H9 (cell line): ENCODE data around the gene ADCY5. TPM values are rescaled to one million over a fixed set of nuclear protein-coding genes. Genes with fewer than 3 reads are reported as not detected.

ENCODE experiments used
- DNase-seq: peaks from one replicate; pipeline ENCODE4 v3.0.0-alpha.2; 2017
- H2AFZ ChIP-seq: one replicate; pipeline ENCODE4 v1.6.1; 2013; ENCODE audit warnings: mild to moderate bottlenecking, low read length, control low read depth, moderate library complexity
- H2AK5ac ChIP-seq: 2 replicates; pipeline ENCODE4 v1.6.1; 2013; ENCODE audit warnings: low read length, control low read depth, mixed read lengths; ENCODE audit not compliant: insufficient read length
- H2BK120ac ChIP-seq: one replicate; pipeline ENCODE4 v1.6.1; 2013; ENCODE audit warnings: low read depth, mild to moderate bottlenecking, low read length, control low read depth, inconsistent platforms; ENCODE audit not compliant: poor library complexity, severe bottlenecking
- H2BK12ac ChIP-seq: 2 replicates; pipeline ENCODE4 v1.6.1; 2013; ENCODE audit warnings: low read length, control low read depth, mixed read lengths, low read depth; ENCODE audit not compliant: insufficient read length
- H2BK15ac ChIP-seq: 2 replicates; pipeline ENCODE4 v1.6.1; 2013; ENCODE audit warnings: low read depth, low read length, control low read depth
- H2BK20ac ChIP-seq: one replicate; pipeline ENCODE4 v1.6.1; 2013; ENCODE audit warnings: low read depth, mild to moderate bottlenecking, low read length, control low read depth, inconsistent platforms; ENCODE audit not compliant: poor library complexity, severe bottlenecking
- H2BK5ac ChIP-seq: 2 replicates; pipeline ENCODE4 v1.6.1; 2013; ENCODE audit warnings: low read length, control low read depth, mixed read lengths; ENCODE audit not compliant: insufficient read length
- H3K14ac ChIP-seq: 2 replicates; pipeline ENCODE4 v1.6.1; 2013; ENCODE audit warnings: low read length, control low read depth; ENCODE audit not compliant: insufficient read depth
- H3K18ac ChIP-seq: 2 replicates; pipeline ENCODE4 v1.6.1; 2013; ENCODE audit warnings: low read depth, mild to moderate bottlenecking, mixed read lengths, low read length, control low read depth; ENCODE audit not compliant: insufficient read length
- H3K23ac ChIP-seq: 2 replicates; pipeline ENCODE4 v1.6.1; 2013; ENCODE audit warnings: low read length, control low read depth, mixed read lengths, low read depth; ENCODE audit not compliant: insufficient read length
- H3K23me2 ChIP-seq: 2 replicates; pipeline ENCODE4 v1.6.1; 2013; ENCODE audit warnings: low read depth, mild to moderate bottlenecking, mixed read lengths, low read length, control low read depth; ENCODE audit not compliant: insufficient read length, poor library complexity, severe bottlenecking
- H3K27ac ChIP-seq: 2 replicates; pipeline ENCODE4 v1.5.1; 2013; ENCODE audit warnings: low read length, control low read depth, mixed read lengths, low read depth; ENCODE audit not compliant: insufficient read length
- H3K27me3 ChIP-seq: 2 replicates; pipeline ENCODE4 v1.6.1; 2013; ENCODE audit warnings: low read length, control low read depth, inconsistent platforms; ENCODE audit not compliant: insufficient read depth
- H3K4ac ChIP-seq: 2 replicates; pipeline ENCODE4 v1.6.1; 2013; ENCODE audit warnings: low read depth, mild to moderate bottlenecking, control low read depth, inconsistent platforms, low read length, moderate library complexity
- H3K4me1 ChIP-seq: 2 replicates; pipeline ENCODE4 v1.6.1; 2013; ENCODE audit warnings: low read length, control low read depth, inconsistent platforms; ENCODE audit not compliant: insufficient read depth
- H3K4me2 ChIP-seq: 2 replicates; pipeline ENCODE4 v1.6.1; 2013; ENCODE audit warnings: low read length, control low read depth, mixed read lengths; ENCODE audit not compliant: insufficient read length, insufficient read depth
- H3K56ac ChIP-seq: 2 replicates; pipeline ENCODE4 v1.6.1; 2013; ENCODE audit warnings: low read depth, mild to moderate bottlenecking, mixed read lengths, low read length, control low read depth; ENCODE audit not compliant: insufficient read length
- H3K79me1 ChIP-seq: 2 replicates; pipeline ENCODE4 v1.6.1; 2013; ENCODE audit warnings: low read depth, mild to moderate bottlenecking, moderate library complexity, low read length, control low read depth, inconsistent platforms; ENCODE audit not compliant: insufficient read depth, poor library complexity, severe bottlenecking
- H3K79me2 ChIP-seq: 2 replicates; pipeline ENCODE4 v1.6.1; 2013; ENCODE audit warnings: low read length, control low read depth, inconsistent platforms; ENCODE audit not compliant: insufficient read depth
- H3K9ac ChIP-seq: 2 replicates; pipeline ENCODE4 v1.6.1; 2013; ENCODE audit warnings: low read length, control low read depth, mixed read lengths; ENCODE audit not compliant: insufficient read length; ENCODE audit errors: extremely low read depth
- H3K9me3 ChIP-seq: one replicate; pipeline ENCODE4 v1.6.1; 2013; ENCODE audit warnings: low read depth, low read length, inconsistent platforms; ENCODE audit not compliant: control insufficient read depth
- H3T11ph ChIP-seq: one replicate; pipeline ENCODE4 v1.6.1; 2013; ENCODE audit warnings: mild to moderate bottlenecking, low read length, control low read depth, inconsistent platforms
- H4K20me1 ChIP-seq: one replicate; pipeline ENCODE4 v1.6.1; 2013; ENCODE audit not compliant: control insufficient read depth, insufficient read length, insufficient read depth
- H4K5ac ChIP-seq: 2 replicates; pipeline ENCODE4 v1.6.1; 2013; ENCODE audit warnings: low read depth, mild to moderate bottlenecking, mixed read lengths, low read length, control low read depth; ENCODE audit not compliant: insufficient read length
- H4K8ac ChIP-seq: replicated peaks from 2 replicates; pipeline ENCODE4 v1.6.1; 2013; ENCODE audit warnings: low read length, control low read depth, mixed read lengths, low read depth; ENCODE audit not compliant: insufficient read length
- H4K91ac ChIP-seq: 2 replicates; pipeline ENCODE4 v1.6.1; 2013; ENCODE audit warnings: low read depth, mild to moderate bottlenecking, moderate library complexity, mixed read lengths, low read length, control low read depth; ENCODE audit not compliant: insufficient read length
- H3K27ac Mint-ChIP-seq, 3 experiments: 2 replicates in 2 of 3; 3 replicates in 1 of 3; pipeline ENCODE4 v1.8.0; 2020 to 2021; ENCODE audit warnings: mixed read lengths in 3 of 3, mild to moderate bottlenecking in 1 of 3, moderate library complexity in 1 of 3
- H3K27me3 Mint-ChIP-seq: 2 replicates; pipeline ENCODE4 v1.8.0; 2021; ENCODE audit warnings: low read depth, mild to moderate bottlenecking, moderate library complexity, mixed read lengths
- H3K36me3 Mint-ChIP-seq, 3 experiments: 2 replicates in 2 of 3; 3 replicates in 1 of 3; pipeline ENCODE4 v1.8.0; 2020 to 2021; ENCODE audit warnings: low read depth in 3 of 3, mixed read lengths in 3 of 3; ENCODE audit not compliant: insufficient read depth in 1 of 3
- H3K4me1 Mint-ChIP-seq, 2 experiments: 2 replicates each; pipeline ENCODE4 v1.8.0; 2020; ENCODE audit warnings: mixed read lengths in 2 of 2
- H3K4me3 Mint-ChIP-seq, 2 experiments: 2 replicates in 1 of 2; 3 replicates in 1 of 2; pipeline ENCODE4 v1.8.0; 2020 to 2021; ENCODE audit warnings: mild to moderate bottlenecking in 2 of 2, mixed read lengths in 2 of 2, moderate library complexity in 1 of 2
- H3K9me3 Mint-ChIP-seq, 2 experiments: 2 replicates in 1 of 2; 3 replicates in 1 of 2; pipeline ENCODE4 v1.8.0; 2020; ENCODE audit warnings: mild to moderate bottlenecking in 2 of 2, mixed read lengths in 2 of 2, moderate library complexity in 1 of 2
- WGBS: extraction: QIAGEN DNeasy Blood & Tissue Kit; methylation state at CpG from one replicate; pipeline ENCODE4 v1.1.7; 2013; ENCODE audit warnings: missing lambda C conversion rate, low lambda C conversion rate, mixed read lengths; ENCODE audit not compliant: insufficient read length; ENCODE audit errors: extremely low coverage; 5-methylcytosine and 5-hydroxymethylcytosine counted together
- total RNA-seq: library from RNA; stranded (reverse); gene quantifications from 2 replicates; pipeline ENCODE4 v1.2.1, GENCODE V29; 2021
- TF ChIP-seq, protein P1 (sequence below): fragments of 200-600 bp; sonication (generic); conservative IDR thresholded peaks from 3 replicates; pipeline ENCODE4 v1.8.0; 2021; ENCODE audit warnings: antibody characterized with exemption, mild to moderate bottlenecking

The ADCY5 gene
- total RNA-seq, 1 experiment from 2014 or later = 5.0 TPM

DNA sequence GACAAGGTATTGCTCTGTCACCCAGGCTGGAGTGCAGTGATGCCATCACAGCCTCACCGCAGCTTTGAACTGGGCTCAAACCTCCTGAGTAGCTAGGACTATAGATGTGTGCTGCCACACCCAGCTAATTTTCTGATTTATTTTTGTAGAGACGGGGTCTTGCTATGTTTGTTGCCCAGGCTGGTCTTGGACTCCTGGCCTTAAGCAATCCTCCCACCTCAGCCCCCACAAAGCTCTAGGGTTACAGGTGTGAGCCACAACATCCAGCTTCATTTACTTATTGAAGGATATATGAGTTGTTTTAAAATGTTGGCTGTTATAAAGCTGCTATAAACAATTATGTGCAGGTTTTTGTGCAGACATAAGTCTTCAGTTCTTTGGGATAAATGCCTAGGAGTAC, 184.9 kb downstream of the ADCY5 start:
- no peak overlapping the region for H2AFZ ChIP-seq
- H4K5ac ChIP-seq = no peak overlapping the region
- no peak overlapping the region for H3K56ac ChIP-seq
- H2BK120ac ChIP-seq = no peak overlapping the region
- no peak overlapping the region for H3T11ph ChIP-seq
- no peaks in the 10 kb centered on the region; the same call in 1 of the 2 replicates for H3K4me1 ChIP-seq
- no peak overlapping the region for H4K8ac ChIP-seq
- H3K4me1 Mint-ChIP-seq = peaks cover 0 to 3% of the 10 kb centered on the region in 2 experiments; a peak in 1 of 4 replicates
- no peak overlapping the region for H3K27ac ChIP-seq
- no peak overlapping the region for H2BK20ac ChIP-seq
- H3K4ac ChIP-seq = no peak overlapping the region
- H3K9ac ChIP-seq = no peak overlapping the region
- no peak overlapping the region for H4K91ac ChIP-seq
- H3K27me3 ChIP-seq = no peaks in the 10 kb centered on the region
- H3K18ac ChIP-seq = no peak overlapping the region
- H3K79me1 ChIP-seq = no peaks in the 10 kb centered on the region
- H3K36me3 Mint-ChIP-seq = peaks cover 4 to 21% (median 9%) of the 10 kb centered on the region in 3 experiments; a peak in 4 of 7 replicates
- H3K4me2 ChIP-seq = no peak overlapping the region
- TF ChIP-seq, protein P1, sequence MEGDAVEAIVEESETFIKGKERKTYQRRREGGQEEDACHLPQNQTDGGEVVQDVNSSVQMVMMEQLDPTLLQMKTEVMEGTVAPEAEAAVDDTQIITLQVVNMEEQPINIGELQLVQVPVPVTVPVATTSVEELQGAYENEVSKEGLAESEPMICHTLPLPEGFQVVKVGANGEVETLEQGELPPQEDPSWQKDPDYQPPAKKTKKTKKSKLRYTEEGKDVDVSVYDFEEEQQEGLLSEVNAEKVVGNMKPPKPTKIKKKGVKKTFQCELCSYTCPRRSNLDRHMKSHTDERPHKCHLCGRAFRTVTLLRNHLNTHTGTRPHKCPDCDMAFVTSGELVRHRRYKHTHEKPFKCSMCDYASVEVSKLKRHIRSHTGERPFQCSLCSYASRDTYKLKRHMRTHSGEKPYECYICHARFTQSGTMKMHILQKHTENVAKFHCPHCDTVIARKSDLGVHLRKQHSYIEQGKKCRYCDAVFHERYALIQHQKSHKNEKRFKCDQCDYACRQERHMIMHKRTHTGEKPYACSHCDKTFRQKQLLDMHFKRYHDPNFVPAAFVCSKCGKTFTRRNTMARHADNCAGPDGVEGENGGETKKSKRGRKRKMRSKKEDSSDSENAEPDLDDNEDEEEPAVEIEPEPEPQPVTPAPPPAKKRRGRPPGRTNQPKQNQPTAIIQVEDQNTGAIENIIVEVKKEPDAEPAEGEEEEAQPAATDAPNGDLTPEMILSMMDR = no peak
- WGBS = no CpG with 5 or more reads among the region's 2 CpGs
- H2BK15ac ChIP-seq = no peak overlapping the region
- no peaks in the 10 kb centered on the region for H3K23me2 ChIP-seq
- H4K20me1 ChIP-seq = no peaks in the 10 kb centered on the region
- H3K23ac ChIP-seq = no peak overlapping the region
- no peaks in the 10 kb centered on the region for H3K27me3 Mint-ChIP-seq
- no peaks in the 10 kb centered on the region; a peak in 1 of 5 replicates for H3K9me3 Mint-ChIP-seq
- no peak for DNase-seq
- no peak overlapping the region for H3K14ac ChIP-seq
- H3K79me2 ChIP-seq = no peaks in the 10 kb centered on the region
- H2BK5ac ChIP-seq = no peak overlapping the region
- no peak overlapping the region for H3K27ac Mint-ChIP-seq
- no peak overlapping the region for H3K4me3 Mint-ChIP-seq
- H3K9me3 ChIP-seq = no peaks in the 10 kb centered on the region
- H2BK12ac ChIP-seq = no peak overlapping the region
- no peak overlapping the region for H2AK5ac ChIP-seq
